COLO668 (cell line): ENCODE measurements around the gene COA3.

ENCODE experiments used
- DNase-seq: peaks from one replicate; lab custom pipeline; 2025; ENCODE audit not compliant: unreplicated experiment; lab: John Stamatoyannopoulos, UW

The COA3 gene

GRCh38 chr17:42754782-42755181 lies 43.7 kb downstream of the COA3 start:
- no peak for DNase-seq

GRCh38 chr17:42751628-42752027 lies 46.9 kb downstream of the COA3 start:
- no peak for DNase-seq

GRCh38 chr17:42750739-42751344 lies 47.7 kb downstream of the COA3 start:
- no peak for DNase-seq

- DNase-seq = no peak
These were observed 49.4 kb downstream of the COA3 start for GRCh38 chr17:42748908-42749798.

- no peak for DNase-seq
These were observed 50.1 kb downstream of the COA3 start for GRCh38 chr17:42748202-42748907.
